GM23338 (cell line): Measurements from ENCODE around the gene ENTHD1. TPM values are rescaled to one million over a fixed set of nuclear protein-coding genes. Genes with fewer than 3 reads are reported as not detected.

Experiments used
- ATAC-seq: fragments of 200-7000 bp; cut with Tn5 transposase; 3 replicates; pipeline ENCODE4 v1.9.1; 2020
- DNase-seq: peaks from one replicate; pipeline ENCODE4 v3.0.0-alpha.2; 2015; ENCODE audit warnings: low spot score
- H2AFZ ChIP-seq: fragments of 200-600 bp; sonication (generic); 2 replicates; pipeline ENCODE4 v1.8.0; 2016; ENCODE audit warnings: antibody characterized with exemption, mild to moderate bottlenecking, moderate library complexity
- H3F3A ChIP-seq: fragments of 200-600 bp; sonication (generic); replicated peaks from 2 replicates; pipeline ENCODE4 v1.8.0; 2017; ENCODE audit warnings: antibody characterized with exemption, mixed run types, low read depth
- H3K27ac ChIP-seq: fragments of 200-600 bp; sonication (generic); 2 replicates; pipeline ENCODE4 v1.6.1; 2016; ENCODE audit warnings: low read depth
- H3K27me3 ChIP-seq: fragments of 200-600 bp; sonication (generic); 2 replicates; pipeline ENCODE4 v1.8.0; 2016; ENCODE audit warnings: mild to moderate bottlenecking, mixed run types, moderate library complexity; ENCODE audit not compliant: insufficient read depth
- H3K36me3 ChIP-seq: fragments of 200-600 bp; sonication (generic); 2 replicates; pipeline ENCODE4 v1.8.0; 2016; ENCODE audit warnings: mild to moderate bottlenecking; ENCODE audit not compliant: insufficient read depth
- H3K4me1 ChIP-seq: fragments of 200-600 bp; sonication (generic); 2 replicates; pipeline ENCODE4 v1.8.0; 2016; ENCODE audit warnings: mild to moderate bottlenecking, moderate library complexity; ENCODE audit not compliant: insufficient read depth
- H3K4me2 ChIP-seq: fragments of 200-600 bp; sonication (generic); 2 replicates; pipeline ENCODE4 v1.7.1; 2017; ENCODE audit warnings: mixed run types
- H3K4me3 ChIP-seq: fragments of 200-600 bp; sonication (generic); 2 replicates; pipeline ENCODE4 v1.6.1; 2016; ENCODE audit warnings: mixed run types
- H3K79me2 ChIP-seq: fragments of 200-600 bp; sonication (generic); replicated peaks from 2 replicates; pipeline ENCODE4 v1.8.0; 2017; ENCODE audit warnings: mild to moderate bottlenecking; ENCODE audit not compliant: insufficient read depth
- H3K9me2 ChIP-seq: fragments of 200-600 bp; sonication (generic); 2 replicates; pipeline ENCODE4 v1.8.0; 2017; ENCODE audit not compliant: insufficient read depth
- H4K20me1 ChIP-seq: fragments of 200-600 bp; sonication (generic); replicated peaks from 2 replicates; pipeline ENCODE4 v1.8.0; 2017; ENCODE audit warnings: mild to moderate bottlenecking; ENCODE audit not compliant: insufficient read depth
- H3K27ac Mint-ChIP-seq: 2 replicates; pipeline ENCODE4 v1.8.0; 2020; ENCODE audit warnings: inconsistent platforms, mild to moderate bottlenecking, moderate library complexity, mixed read lengths
- H3K27me3 Mint-ChIP-seq: 3 replicates; pipeline ENCODE4 v1.8.0; 2022; ENCODE audit warnings: low read depth, mild to moderate bottlenecking, moderate library complexity, mixed read lengths, inconsistent platforms; ENCODE audit not compliant: insufficient read depth, poor library complexity
- H3K36me3 Mint-ChIP-seq: 3 replicates; pipeline ENCODE4 v1.8.0; 2021; ENCODE audit warnings: low read depth, mild to moderate bottlenecking, inconsistent platforms, moderate library complexity, mixed read lengths
- H3K4me1 Mint-ChIP-seq: 3 replicates; pipeline ENCODE4 v1.8.0; 2020; ENCODE audit warnings: mild to moderate bottlenecking, inconsistent platforms, mixed read lengths
- H3K4me3 Mint-ChIP-seq: 3 replicates; pipeline ENCODE4 v1.8.0; 2021; ENCODE audit warnings: moderate library complexity, mild to moderate bottlenecking, inconsistent platforms, mixed read lengths
- H3K9me3 Mint-ChIP-seq: 3 replicates; pipeline ENCODE4 v1.8.0; 2020; ENCODE audit warnings: moderate library complexity, mild to moderate bottlenecking, inconsistent platforms, mixed read lengths
- EZH2 ChIP-seq: fragments of 200-600 bp; sonication (generic); IDR thresholded peaks from one replicate; pipeline ENCODE4 v1.8.0; 2017; ENCODE audit warnings: antibody characterized with exemption, mild to moderate bottlenecking, low read depth; ENCODE audit not compliant: unreplicated experiment
- EZH2phosphoT487 ChIP-seq: fragments of 200-600 bp; sonication (generic); IDR thresholded peaks from one replicate; pipeline ENCODE4 v1.8.1; 2018; ENCODE audit warnings: antibody characterized with exemption; ENCODE audit not compliant: unreplicated experiment
- NANOG ChIP-seq: IDR thresholded peaks from 2 replicates; pipeline ENCODE4 v1.6.1; 2016; ENCODE audit warnings: antibody characterized with exemption, borderline replicate concordance
- POLR2AphosphoS5 ChIP-seq: IDR thresholded peaks from 2 replicates; pipeline ENCODE4 v1.6.1; 2016; ENCODE audit warnings: antibody characterized with exemption, low read depth
- REST ChIP-seq: IDR thresholded peaks from one replicate; pipeline ENCODE4 v1.6.1; 2018; ENCODE audit warnings: antibody characterized with exemption; ENCODE audit not compliant: unreplicated experiment
- STAT1 ChIP-seq: IDR thresholded peaks from one replicate; pipeline ENCODE4 v1.6.1; 2016; ENCODE audit warnings: antibody characterized with exemption; ENCODE audit not compliant: unreplicated experiment
- ZNF114 ChIP-seq: fragments of 250-450 bp; sonication (Bioruptor Pico); IDR thresholded peaks from 2 replicates; pipeline ENCODE4 v1.5.0; 2020; ENCODE audit warnings: mild to moderate bottlenecking, moderate library complexity
- ZNF331 ChIP-seq: fragments of 250-450 bp; sonication (Bioruptor Pico); IDR thresholded peaks from 2 replicates; pipeline ENCODE4 v1.5.0; 2020; ENCODE audit warnings: low read depth, mild to moderate bottlenecking, moderate library complexity
- polyA plus RNA-seq: library from polyadenylated mRNA; unstranded; fragments of >200 nt; fragmentation: Nextera tagmentation; extraction: Ambion mirVana; gene quantifications from 2 replicates; pipeline ENCODE4 v1.2.1, GENCODE V29; 2016
- total RNA-seq: library from RNA; depleted of rRNA; stranded (reverse); fragments of >200 nt; shearing (Covaris generic); gene quantifications from 2 replicates; pipeline ENCODE4 v1.2.3, GENCODE V29; 2014
- TF ChIP-seq, protein P1 (sequence below): IDR thresholded peaks from 2 replicates; pipeline ENCODE4 v1.6.1; 2016; ENCODE audit warnings: antibody characterized with exemption
- TF ChIP-seq, protein P2 (sequence below), 2 experiments: fragments of 200-600 bp in 1 of 2; sonication (generic) in 1 of 2; conservative IDR thresholded peaks; 2 replicates each; pipeline versions ENCODE4 v1.5.1 to v1.6.1; 2016 to 2017; ENCODE audit warnings: antibody characterized with exemption in 2 of 2, low read depth in 2 of 2, mild to moderate bottlenecking in 2 of 2, moderate library complexity in 1 of 2

ENTHD1 gene
- total and polyA plus RNA-seq, 2 experiments from 2014 or later = not detected

- H2AFZ ChIP-seq = peak overlapping the region; percentile 19; the same call in 1 of the 2 replicates
Measured at GRCh38 chr22:39763276-39763675, 130.3 kb downstream of the ENTHD1 start.

More at GRCh38 chr22:39763276-39763675, 130.3 kb downstream of the ENTHD1 start:
- Mint-ChIP-seq H3K4me1 (no peaks in the 10 kb centered on the region), H3K36me3 (no peaks in the 10 kb centered on the region), H3K9me3 (no peaks in the 10 kb centered on the region), H3K27ac (no peak overlapping the region), H3K4me3 (no peak overlapping the region), H3K27me3 (no peaks in the 10 kb centered on the region)
- H3K4me2 ChIP-seq = no peak overlapping the region
- no peak for DNase-seq
- TF ChIP-seq, protein P1, sequence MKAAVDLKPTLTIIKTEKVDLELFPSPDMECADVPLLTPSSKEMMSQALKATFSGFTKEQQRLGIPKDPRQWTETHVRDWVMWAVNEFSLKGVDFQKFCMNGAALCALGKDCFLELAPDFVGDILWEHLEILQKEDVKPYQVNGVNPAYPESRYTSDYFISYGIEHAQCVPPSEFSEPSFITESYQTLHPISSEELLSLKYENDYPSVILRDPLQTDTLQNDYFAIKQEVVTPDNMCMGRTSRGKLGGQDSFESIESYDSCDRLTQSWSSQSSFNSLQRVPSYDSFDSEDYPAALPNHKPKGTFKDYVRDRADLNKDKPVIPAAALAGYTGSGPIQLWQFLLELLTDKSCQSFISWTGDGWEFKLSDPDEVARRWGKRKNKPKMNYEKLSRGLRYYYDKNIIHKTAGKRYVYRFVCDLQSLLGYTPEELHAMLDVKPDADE = no peak
- TF ChIP-seq ZNF331 (CRISPR knock-in tag) (no peak), ZNF114 (CRISPR knock-in tag) (no peak), EZH2phosphoT487 (no peak), NANOG (no peak), STAT1 (no peak), POLR2AphosphoS5 (no peak), REST (no peak), EZH2 (no peak)
- TF ChIP-seq, protein P2, sequence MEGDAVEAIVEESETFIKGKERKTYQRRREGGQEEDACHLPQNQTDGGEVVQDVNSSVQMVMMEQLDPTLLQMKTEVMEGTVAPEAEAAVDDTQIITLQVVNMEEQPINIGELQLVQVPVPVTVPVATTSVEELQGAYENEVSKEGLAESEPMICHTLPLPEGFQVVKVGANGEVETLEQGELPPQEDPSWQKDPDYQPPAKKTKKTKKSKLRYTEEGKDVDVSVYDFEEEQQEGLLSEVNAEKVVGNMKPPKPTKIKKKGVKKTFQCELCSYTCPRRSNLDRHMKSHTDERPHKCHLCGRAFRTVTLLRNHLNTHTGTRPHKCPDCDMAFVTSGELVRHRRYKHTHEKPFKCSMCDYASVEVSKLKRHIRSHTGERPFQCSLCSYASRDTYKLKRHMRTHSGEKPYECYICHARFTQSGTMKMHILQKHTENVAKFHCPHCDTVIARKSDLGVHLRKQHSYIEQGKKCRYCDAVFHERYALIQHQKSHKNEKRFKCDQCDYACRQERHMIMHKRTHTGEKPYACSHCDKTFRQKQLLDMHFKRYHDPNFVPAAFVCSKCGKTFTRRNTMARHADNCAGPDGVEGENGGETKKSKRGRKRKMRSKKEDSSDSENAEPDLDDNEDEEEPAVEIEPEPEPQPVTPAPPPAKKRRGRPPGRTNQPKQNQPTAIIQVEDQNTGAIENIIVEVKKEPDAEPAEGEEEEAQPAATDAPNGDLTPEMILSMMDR (conservative IDR thresholded peaks at IDR 0.05; ENCODE audit: low read depth in 2 of 2) = no peak
- ATAC-seq = no peak
- no peak overlapping the region for H3K27ac ChIP-seq
- no peaks in the 10 kb centered on the region for H3F3A ChIP-seq
- no peaks in the 10 kb centered on the region for H4K20me1 ChIP-seq
- no peaks in the 10 kb centered on the region for H3K36me3 ChIP-seq
- no peaks in the 10 kb centered on the region for H3K79me2 ChIP-seq
- no peak overlapping the region for H3K4me3 ChIP-seq
- no peaks in the 10 kb centered on the region for H3K4me1 ChIP-seq
- H3K27me3 ChIP-seq = no peaks in the 10 kb centered on the region
- H3K9me2 ChIP-seq = no peaks in the 10 kb centered on the region
